ENCODE results near the gene MARCHF11.

Gene MARCHF11

DNA sequence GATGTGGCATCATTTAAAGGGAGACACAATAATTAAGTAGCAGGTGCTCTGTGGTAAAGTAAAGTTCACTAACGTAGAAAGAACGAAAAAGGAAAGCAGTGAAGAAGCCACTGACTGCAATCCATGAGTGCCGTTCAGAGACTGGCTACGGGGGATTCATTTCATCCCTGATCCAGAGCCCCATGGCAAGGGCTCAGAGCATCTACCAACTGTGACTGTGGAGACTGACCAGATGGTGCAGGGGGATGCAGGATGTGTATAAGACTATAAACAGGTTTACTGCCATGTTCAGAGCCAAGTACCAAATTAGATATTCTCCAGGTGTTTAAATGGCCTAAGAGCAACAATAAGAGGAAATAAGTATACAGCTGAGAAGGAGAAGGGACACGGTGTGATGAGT lies 47.7 kb downstream of the MARCHF11 start:
- no peak for DNase-seq

DNA sequence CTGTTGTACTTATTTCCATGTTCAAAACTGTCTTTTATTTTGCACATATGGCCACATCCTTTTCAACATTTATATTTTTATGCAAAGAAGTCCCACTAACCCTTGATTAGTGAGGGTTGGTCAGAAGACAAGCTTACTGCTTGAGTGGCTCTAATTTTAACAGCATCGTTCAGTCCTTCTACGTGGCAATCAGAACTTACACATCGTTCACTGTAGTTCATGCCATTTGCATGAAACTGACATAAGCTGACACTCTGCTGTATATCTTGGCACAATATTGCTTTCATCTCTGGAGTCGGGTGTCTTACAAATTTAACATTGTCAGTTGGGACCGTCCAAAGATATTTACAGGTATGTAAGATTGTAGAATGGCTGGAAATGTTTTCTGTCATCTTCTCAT lies 50.6 kb downstream of the MARCHF11 start:
- no peak for DNase-seq

DNA sequence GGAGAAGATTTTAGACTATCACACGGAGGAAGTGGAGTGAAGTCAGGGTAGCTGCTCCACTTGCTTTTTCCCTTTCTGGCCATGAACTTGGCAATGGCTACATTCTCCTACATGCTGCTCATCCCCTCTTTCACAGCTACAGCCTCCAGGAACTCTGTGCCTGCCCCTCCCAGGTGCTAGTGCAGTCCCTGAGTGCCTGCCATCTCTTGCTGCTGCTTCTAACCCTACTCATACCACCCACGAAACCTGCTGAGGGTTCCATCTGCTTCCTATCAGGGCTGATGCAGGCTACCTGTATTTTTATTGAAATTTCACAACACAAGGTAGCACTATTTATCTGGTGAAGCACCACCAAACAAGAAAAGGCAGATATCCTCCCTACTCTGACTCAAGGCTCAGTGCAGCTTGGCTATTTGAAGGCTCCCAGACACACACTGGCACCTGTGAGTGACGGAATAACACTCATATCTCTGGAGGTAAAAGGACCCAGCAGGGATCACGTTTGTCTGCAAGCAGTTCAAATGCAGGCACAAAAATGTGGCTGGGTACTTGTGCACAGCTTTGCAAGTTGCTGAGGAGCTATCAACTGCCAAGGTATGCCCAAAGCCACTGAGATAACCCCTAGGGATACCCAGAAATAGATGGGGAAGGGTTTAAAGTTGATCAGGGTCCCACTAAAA lies 51.6 kb downstream of the MARCHF11 start:
- no peak for DNase-seq

DNA sequence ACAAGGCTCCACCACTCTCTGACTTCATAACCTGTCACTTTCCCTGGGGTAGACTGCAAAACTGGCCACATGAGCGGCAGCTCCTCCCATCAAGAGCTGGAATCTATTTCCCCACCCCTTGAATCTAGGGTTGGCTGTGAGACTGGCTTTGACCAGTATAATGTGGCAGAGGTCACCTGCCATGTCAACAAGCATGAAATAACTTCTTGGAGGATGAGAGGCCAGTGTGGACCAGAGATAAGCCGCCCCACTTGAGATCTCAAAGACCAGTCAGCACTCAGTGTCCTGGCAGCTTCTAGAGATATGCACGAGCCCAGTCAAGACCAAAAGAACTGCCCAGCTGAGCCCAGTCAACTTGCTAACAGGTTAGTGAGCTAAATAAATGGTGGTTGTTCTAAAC lies 59.0 kb downstream of the MARCHF11 start:
- no peak for DNase-seq

DNA sequence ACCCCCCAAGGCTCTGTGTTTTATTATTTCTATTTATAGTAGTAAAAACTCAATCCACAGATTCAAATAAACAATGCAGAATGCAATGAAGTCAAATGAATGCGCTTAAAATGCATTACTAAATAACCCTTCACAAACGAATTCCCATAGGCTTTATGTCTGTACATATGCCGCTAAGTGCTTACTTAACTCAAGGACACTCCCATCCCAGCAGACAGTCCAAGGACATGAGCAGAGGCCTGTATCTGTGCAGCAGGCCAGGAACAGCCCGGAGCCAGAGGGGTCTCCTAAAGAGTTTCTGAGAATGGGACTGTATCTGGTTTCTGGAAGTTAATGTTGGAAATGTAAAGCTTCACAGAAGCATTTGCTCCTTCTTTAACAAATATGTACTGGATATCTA lies 59.8 kb downstream of the MARCHF11 start:
- DNase-seq: no peak

DNA sequence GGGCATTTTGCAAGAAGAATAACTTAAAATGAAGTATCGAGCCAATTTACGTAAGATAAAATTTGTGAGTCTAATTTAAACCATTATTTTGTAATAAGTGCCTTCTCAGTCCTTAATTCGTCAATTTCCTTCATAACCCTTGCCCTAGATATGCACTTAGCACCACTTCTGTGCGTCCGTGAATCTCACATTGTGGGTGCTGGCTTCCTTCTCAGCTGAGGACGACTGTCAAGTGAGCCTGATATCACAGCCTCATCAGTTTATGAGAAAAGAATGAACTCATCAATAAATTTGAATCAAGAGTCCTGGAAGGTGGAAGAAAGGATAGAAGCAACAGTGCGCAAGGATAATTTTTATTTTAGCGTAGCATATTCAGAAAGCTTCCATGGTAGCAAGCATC lies 64.5 kb downstream of the MARCHF11 start:
- no peak for DNase-seq

DNA sequence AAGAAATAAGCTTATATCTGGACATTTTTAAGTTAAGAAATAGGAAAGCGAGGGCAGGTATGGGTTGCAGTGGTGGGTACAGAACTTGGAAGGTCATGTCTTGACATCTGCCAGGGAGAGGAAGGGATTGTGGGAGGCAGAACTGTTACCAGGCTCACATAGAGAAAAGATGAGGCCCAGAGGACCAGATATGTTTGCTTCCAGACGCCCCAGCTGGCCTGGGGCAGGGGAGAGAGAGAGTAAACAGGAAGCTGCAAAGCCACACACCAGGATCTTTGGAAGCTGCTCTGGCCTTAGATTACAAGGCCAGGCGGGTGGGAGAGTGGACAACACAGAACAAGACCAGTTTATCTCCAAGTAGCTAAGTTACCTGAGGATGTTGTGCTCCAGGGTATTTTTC lies 71.2 kb downstream of the MARCHF11 start:
- peak; percentile 15 for DNase-seq

DNA sequence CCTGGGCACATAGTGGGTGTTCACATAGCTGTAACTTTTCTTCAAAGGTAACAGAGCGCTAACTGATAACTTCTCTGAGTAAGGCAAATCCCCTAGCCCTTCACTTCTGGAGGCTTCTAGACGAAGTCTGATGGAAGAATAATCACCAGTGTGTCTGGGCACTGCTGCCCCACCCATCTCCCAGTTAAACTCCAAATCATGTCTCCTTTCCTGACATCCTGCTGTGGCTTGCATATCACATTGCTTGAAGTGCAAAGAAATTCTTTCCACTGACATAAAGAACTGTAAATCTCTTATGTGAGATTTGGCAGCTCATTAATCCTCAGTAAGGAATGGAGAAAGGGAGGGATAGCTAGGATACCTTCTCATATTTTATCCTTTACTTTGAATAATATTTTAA lies 74.6 kb downstream of the MARCHF11 start:
- no peak for DNase-seq

DNA sequence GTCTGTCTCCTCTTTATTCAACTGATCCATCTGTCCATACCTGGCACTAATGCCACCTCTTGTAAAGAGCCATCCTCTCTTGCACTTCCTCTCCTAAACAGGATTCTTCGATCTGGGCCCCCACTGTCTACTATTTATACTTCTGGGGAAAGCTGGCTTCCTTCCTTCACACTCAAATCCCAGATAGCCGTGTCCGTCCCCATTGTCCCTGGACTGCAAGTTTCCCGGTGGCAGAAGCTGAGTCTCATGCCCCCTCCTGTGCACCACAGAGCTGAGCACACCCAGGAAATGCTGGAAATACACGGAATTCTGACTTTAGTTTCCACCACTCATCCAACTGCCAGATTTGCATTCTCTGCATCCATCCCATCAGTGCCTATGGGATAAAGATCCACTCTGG lies 84.0 kb downstream of the MARCHF11 start:
- no peak for DNase-seq

DNA sequence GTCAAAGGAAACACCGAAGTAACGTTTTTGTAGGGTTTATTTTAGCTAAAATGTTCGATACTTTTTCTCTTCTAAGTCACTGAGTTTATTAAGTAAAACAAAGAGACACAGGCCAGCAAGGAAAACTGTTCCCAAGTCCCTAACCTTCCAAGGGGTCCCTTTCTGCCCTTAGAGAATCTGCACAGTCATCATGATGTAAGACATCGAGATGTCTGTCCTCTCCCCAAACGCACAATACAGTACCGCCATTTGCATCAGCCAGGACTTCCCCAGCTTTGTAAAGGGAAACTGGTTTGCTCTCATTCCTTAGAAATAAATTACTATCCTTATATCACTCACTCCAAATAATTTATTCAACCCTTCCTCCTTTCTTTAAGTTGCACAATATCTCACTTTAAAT lies 89.3 kb downstream of the MARCHF11 start:
- DNase-seq: no peak

DNA sequence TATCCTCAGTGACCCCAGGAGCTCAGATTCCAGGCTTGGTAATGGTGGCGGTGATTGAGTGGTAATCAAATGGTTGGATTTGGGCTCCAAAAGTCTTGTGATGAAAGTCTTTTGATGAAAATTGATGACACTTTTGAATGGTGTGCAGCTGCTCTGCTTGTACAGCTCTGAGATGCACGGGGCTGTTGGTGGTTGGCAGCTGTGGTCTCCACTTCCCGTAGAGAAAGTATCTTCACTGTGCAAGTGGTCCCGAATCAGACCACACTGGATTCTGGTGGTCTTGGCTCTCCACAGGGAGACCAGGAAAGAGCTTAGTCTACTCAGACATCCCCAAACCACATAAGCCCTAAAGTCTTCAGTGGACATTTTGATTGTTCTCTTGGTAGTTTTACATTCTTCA lies 96.6 kb downstream of the MARCHF11 start:
- DNase-seq: no peak

DNA sequence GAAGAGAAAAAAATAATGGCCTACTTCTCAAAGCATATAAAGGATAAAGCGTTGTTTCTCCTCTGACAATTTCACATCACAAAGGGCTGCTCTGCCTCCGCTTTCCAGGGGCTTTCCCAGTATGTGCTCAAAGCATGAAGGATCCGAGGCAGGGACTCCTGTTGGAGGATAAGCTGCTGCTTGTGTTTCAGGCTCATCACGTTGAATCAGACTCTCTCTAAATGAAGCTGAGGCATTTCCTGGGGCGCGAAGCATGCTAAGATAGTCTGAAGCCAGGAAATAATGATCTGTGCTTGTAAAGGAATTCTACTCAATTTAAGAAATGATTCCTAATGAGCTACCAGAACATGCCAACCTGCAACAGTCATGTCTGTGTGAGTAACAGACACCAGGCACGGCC lies 97.5 kb downstream of the MARCHF11 start:
- DNase-seq: no peak

DNA sequence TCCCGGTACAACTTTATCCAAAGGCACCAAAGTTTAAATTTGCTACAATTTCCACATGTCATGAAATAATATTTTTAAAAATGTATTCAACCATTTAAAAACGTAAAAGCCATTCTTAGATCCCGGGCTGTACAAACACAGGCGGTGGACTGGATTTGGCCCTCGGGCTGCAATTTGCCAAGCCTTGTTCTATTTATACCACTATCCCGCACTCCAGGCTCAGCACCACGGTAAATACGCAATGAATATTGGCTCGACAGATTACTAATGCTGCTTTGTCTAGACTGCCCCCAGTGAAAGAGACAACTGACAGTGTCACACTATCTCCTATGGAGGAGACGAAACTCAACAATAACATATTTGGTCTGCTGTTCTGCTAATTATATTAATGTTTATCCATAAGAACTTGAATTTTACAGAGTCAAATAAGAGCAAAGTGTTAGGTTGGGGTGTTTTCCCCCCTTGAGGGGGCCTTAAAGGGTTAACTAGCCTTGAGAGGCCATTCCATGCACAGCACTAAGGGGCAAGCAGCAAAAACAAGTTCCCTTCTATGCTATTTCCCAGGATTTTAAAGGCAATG lies 98.1 kb downstream of the MARCHF11 start:
- DNase-seq: no peak

DNA sequence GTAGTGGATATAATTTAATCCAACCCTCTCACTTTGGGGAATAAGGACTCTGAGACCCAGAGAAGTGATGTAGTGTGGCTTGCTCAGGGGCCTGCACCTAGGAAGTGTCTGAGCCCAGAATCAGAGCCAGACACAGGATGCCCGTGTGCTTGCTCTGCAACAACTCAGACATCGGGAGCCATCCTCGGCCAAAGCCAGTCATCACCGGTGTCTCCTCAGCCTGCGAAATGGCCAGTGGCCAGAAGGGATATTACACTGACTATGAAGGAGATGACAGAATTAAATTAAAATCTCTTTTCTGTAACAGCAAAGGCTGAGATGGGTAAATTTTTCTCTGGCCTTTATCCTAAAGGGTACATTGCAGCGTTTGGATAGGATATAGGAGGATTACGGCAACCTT lies 102.9 kb downstream of the MARCHF11 start:
- peak; percentile 16 for DNase-seq

DNA sequence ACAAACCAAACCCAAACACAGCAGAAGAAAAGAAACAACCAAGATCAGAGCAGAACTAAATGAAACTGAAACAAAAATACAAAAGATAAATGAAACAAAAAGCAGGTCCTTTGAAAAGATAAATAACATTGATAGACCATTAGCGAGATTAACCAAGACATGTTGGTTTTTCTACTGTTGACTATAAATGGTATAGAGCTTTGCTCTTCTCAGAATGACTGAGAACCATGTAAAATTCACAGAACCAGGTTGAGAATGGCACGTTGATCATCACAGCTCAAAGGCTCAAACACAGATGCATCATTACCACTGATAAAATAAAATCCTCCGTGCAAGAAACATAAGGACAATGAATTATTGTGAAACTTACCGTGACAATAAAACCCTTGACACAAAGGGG lies 105.2 kb downstream of the MARCHF11 start:
- DNase-seq: no peak

DNA sequence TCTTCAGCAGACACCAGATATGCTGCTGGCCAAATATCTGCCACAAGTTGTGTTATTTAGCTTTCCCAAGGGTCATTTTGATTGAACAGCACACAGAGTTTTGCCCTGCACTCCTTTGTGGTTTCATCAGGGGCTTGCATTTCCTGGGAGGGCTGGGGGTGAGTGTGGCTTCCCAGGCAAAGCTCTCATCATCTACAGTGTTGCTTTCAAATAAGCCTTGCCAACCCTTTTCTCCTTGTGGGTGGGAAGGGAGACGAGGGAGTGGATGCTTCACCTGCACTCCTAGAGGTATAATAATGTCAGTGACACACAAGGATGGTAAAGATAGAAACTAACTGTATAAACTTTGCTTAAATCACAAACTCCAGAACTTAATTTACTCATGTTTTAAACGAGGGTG lies 107.0 kb downstream of the MARCHF11 start:
- DNase-seq: no peak

DNA sequence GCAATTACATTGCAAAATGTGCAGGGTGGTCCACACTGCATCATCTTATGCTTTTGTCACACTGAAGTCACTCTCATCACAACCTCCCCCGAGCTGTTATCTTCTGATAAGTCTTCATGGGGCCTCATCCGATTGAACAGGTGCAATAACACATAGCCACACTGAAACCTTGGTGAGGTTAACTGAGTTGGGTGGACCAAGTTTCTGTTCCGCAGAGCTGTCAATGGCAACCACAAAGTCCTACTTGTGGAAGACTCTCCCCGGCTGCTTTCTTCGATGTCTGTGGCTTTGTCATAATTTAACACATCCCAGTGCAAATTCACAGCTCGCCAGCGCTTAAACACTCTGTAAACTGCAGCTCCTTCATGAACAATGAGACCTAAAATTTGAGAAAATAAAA lies 112.2 kb downstream of the MARCHF11 start:
- DNase-seq: no peak

DNA sequence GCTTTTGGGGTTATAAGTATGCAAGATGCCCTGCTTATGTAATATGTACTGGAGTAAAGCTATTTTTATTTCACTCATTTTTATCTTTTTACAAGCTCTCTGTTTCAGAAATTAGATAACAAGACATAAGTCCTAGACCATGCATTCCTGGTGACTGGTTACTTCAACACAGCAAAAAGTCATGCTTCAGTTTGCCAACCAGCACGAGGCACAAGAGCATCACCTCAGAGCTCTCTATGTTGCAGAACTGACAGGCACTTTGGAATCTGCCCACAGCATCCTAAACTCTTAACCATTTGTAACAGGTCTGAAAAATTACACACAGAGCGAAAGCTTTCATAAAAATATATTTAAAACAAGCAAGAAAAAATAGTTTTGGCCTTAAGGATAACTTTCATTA lies 112.8 kb downstream of the MARCHF11 start:
- DNase-seq: no peak

DNA sequence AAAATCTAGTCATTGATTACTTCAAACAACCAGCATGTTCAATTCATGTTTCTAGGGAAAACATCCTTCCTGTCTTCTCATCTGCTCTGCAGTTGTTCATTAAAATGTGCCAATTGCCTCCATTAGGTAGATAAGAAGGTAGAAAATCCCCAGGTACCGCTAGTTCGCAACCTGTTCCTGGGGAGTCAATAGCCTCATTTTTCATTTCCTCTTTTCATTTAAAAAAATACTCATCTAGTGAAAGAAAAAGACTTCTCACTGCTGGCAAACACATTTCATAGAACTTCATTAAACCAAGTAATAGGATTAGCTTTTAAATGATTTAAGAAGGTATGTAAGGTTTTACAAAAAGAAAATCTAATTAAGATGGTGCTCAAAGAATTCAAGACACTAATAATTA lies 113.3 kb downstream of the MARCHF11 start:
- DNase-seq: no peak

DNA sequence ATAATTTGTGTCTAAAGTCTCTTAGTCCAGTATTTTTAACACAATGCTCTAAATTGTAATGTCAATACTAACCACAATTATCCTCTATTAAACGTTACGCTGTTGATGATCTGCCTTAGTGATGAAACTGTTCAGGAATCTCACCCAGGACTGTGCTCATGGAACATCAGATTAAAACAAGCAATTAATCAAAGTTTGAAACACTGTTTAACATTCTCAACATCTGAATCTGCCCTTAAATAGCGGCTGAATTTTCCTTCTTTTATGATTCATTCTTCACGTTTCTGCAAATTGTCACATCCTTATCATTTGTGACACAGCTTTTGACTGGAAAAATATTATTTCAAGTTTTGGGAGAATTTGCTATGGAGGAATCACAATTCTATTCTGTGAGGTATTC lies 113.8 kb downstream of the MARCHF11 start:
- DNase-seq: no peak

DNA sequence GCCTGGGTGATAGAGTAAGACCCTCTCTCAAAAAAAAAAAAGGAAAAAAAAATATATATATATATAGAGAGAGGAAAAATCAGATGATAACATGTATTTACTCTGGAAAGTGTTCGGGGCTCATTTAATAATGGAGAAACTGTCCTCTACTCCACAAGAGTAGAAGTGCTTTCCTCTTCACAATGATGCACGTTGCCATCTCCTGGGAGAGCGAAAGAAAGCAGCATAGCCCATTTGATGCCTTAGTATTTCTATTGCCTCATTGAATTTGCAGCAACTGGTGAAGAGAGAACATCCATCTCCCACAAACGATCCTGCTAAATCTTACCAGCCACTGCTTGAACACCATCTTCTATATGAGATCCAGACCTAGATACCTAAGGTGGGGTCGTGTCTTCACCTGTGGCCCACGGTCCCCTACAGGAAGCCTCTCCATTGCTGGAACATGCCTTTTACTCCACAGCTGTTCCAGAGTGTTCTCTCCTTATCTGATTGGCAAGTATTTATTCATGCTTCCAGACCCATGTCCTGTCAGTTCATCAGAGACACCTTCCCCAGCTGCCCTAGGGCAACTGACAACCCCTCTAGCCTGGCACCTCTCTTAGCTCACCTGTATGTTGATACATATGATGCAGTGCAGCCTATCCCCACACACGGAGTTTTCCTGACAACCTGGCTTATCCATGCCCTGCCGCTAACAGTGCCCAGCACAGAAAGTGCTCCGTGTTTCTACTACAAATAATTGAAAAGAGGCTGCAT lies 115.3 kb downstream of the MARCHF11 start:
- DNase-seq: no peak

DNA sequence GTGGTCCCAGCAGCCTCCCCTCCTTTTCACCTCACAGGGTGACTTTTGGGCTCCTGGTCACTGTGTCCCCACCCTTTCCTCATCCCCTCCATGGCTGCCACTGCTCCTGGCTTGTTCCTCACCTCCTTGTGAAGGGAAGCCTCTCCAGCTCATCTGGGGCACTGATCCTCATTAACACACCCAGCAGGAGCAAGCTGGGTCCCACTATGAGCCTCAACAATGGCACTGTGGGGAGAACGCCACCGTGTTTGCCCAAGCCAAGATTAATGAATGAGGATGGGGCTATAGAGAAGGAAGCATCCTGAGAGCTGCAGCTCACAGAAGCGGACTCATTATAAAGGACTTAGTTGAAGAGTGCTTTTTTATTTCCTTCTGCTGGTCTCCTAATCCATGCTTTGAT lies 118.4 kb downstream of the MARCHF11 start:
- DNase-seq: no peak

DNA sequence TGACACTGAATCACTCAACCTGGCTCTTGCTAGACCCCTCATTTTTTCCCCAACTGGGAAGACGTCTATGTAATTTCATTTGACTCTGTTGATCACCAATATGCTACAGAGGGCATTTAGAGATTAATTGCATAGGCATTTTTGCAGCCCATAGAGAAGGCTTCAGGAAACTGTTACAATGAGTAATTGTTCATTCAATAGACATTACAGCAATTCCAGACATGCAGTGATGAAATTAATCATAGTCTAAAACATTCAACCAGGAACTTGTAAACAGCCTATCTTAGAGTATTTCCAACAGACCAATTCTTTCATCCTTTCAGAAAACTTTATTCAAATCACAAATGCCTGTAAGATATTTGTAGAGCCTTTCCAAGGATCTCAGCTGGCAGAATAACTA lies 122.3 kb downstream of the MARCHF11 start:
- no peak for DNase-seq

DNA sequence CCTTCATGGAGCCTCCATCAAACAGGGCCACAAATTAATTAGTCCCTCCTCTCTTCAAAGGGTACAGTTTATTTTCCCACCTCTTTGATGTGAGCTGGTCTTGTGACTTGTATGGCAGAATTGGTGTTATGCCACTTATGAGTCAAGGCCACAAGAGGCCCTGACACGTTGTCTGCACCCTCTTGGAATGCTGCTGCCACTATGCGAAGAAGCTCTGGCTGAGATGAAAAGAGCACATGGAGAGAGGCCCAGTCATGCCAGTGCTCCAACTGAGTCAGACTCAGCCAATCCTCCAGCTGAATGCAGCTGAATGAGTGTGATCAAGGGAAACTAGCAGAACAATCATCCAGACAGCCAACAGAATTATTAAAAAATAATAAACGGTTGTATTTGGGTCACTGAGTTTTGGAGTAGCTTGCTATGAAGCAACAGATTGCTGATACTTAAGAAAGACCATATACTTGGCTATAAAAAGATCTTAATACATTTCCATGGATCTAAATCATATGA lies 128.3 kb downstream of the MARCHF11 start:
- DNase-seq: no peak

Data from DMS53 (cell line).